Measurements from ENCODE around the gene ZNF276.

The ZNF276 gene

DNA sequence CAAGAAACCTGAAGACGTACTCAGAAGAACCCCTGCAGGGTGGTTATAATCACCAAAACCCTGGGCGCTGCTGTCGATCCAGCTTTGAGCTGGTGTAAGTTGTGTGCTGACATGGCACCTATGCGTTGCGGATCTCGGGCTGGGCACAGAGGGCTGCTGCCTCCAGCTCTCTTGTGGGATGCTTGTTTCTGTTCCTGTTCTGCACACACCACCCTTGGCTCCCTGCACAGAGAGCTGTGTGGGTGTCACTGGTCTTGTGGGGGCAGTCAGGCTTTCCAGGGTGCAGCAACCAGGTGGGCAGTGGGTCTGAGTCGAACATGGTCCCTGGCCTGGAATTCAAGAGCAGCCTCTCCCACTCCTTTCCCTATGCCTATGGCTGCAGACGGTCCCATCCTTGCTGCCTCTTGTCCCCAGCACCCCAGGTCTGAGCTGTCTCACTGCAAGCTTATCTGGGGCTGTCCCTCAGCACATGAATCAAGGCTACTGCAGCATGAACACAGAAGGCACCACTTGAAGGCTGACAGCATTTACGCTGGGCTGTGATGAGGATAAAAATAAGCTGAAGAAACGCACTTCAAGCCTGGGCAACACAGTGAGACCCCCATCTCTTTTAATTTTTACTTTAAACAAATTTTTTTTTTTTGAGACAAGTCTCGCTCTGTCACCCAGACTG is 20.1 kb downstream of the ZNF276 start:
- TF ChIP-seq SPI1 (IDR thresholded peaks at IDR 0.05; ENCODE audit: borderline replicate concordance, low read depth) (no peak), POLR2AphosphoS5 (IDR thresholded peaks at IDR 0.05; ENCODE audit: low read depth) (no peak), GABPA (IDR thresholded peaks at IDR 0.05; ENCODE audit: low read depth) (no peak)
- TF ChIP-seq, protein P1, sequence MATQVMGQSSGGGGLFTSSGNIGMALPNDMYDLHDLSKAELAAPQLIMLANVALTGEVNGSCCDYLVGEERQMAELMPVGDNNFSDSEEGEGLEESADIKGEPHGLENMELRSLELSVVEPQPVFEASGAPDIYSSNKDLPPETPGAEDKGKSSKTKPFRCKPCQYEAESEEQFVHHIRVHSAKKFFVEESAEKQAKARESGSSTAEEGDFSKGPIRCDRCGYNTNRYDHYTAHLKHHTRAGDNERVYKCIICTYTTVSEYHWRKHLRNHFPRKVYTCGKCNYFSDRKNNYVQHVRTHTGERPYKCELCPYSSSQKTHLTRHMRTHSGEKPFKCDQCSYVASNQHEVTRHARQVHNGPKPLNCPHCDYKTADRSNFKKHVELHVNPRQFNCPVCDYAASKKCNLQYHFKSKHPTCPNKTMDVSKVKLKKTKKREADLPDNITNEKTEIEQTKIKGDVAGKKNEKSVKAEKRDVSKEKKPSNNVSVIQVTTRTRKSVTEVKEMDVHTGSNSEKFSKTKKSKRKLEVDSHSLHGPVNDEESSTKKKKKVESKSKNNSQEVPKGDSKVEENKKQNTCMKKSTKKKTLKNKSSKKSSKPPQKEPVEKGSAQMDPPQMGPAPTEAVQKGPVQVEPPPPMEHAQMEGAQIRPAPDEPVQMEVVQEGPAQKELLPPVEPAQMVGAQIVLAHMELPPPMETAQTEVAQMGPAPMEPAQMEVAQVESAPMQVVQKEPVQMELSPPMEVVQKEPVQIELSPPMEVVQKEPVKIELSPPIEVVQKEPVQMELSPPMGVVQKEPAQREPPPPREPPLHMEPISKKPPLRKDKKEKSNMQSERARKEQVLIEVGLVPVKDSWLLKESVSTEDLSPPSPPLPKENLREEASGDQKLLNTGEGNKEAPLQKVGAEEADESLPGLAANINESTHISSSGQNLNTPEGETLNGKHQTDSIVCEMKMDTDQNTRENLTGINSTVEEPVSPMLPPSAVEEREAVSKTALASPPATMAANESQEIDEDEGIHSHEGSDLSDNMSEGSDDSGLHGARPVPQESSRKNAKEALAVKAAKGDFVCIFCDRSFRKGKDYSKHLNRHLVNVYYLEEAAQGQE (IDR thresholded peaks at IDR 0.05; ENCODE audit: insufficient replicate concordance, low read depth), result no peak
- TF ChIP-seq, protein P2, sequence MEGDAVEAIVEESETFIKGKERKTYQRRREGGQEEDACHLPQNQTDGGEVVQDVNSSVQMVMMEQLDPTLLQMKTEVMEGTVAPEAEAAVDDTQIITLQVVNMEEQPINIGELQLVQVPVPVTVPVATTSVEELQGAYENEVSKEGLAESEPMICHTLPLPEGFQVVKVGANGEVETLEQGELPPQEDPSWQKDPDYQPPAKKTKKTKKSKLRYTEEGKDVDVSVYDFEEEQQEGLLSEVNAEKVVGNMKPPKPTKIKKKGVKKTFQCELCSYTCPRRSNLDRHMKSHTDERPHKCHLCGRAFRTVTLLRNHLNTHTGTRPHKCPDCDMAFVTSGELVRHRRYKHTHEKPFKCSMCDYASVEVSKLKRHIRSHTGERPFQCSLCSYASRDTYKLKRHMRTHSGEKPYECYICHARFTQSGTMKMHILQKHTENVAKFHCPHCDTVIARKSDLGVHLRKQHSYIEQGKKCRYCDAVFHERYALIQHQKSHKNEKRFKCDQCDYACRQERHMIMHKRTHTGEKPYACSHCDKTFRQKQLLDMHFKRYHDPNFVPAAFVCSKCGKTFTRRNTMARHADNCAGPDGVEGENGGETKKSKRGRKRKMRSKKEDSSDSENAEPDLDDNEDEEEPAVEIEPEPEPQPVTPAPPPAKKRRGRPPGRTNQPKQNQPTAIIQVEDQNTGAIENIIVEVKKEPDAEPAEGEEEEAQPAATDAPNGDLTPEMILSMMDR (IDR thresholded peaks at IDR 0.05; ENCODE audit: insufficient read depth, low read length), result no peak
- Histone ChIP-seq H3K4me3 (replicated peaks; ENCODE audit: insufficient read depth, low read length) (no peak overlapping the region), H3K27me3 (ENCODE audit: insufficient read depth, poor library complexity, severe bottlenecking) (no peaks in the 10 kb centered on the region), H3K27ac (replicated peaks) (no peak overlapping the region)
- DNase-seq (ENCODE audit: low read depth in 1 of 2, low spot score in 1 of 2), result no peak

DNA sequence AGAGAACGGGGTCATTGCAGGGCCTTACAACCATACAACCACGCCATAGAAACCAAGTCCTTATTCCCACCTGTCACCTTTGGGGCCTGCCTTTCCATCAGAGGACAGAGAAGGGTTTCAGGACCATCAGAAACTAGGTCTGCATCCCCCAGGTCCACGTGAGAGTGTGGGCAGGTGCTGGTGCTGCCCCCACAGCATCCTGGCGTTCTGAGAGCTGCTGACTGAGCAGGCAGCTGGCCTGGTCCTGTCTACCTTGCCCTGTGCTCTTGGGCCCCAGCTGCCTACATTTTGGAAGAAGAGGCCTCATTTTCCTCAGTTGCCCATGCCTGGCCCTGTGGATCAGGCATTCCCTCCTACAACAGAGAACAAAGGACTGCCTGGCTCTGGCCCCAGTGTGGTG is 21.6 kb downstream of the ZNF276 start:
- no peak for DNase-seq (ENCODE audit: low read depth in 1 of 2, low spot score in 1 of 2)
- TF ChIP-seq, protein P2 (IDR thresholded peaks at IDR 0.05; ENCODE audit: insufficient read depth, low read length), result no peak
- TF ChIP-seq POLR2AphosphoS5 (IDR thresholded peaks at IDR 0.05; ENCODE audit: low read depth), result peak; percentile 30; the same call in 1 of the 2 replicates
- H3K27ac ChIP-seq (replicated peaks), result no peak overlapping the region

DNA sequence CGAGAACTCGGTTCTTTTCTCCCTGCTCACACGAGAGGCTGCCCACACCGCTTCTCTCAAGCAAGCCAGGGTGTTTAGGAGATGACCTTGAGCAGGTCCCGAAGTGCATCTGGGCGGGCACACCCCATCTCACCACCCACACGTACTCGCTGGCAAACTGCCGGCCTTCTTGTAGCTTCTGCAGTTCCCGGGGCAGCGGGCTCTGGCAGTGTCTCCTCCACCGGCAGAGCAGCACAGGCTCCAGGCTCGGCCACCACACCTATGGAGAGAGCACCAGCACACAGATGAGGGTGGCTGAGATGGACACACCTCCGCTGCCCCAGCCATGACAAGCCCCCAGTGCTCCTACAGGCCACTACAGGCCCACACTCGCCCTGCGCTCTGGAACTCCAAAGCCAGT is 23.5 kb downstream of the ZNF276 start:
- no peak for DNase-seq (ENCODE audit: low read depth in 1 of 2, low spot score in 1 of 2)
- Histone ChIP-seq H3K27ac (replicated peaks) (no peak overlapping the region), H3K27me3 (ENCODE audit: insufficient read depth, poor library complexity, severe bottlenecking) (no peaks in the 10 kb centered on the region), H3K4me3 (replicated peaks; ENCODE audit: insufficient read depth, low read length) (no peak overlapping the region)
- TF ChIP-seq, protein P2 (IDR thresholded peaks at IDR 0.05; ENCODE audit: insufficient read depth, low read length), result no peak
- TF ChIP-seq, protein P1 (IDR thresholded peaks at IDR 0.05; ENCODE audit: insufficient replicate concordance, low read depth), result no peak
- TF ChIP-seq SPI1 (IDR thresholded peaks at IDR 0.05; ENCODE audit: borderline replicate concordance, low read depth) (no peak), GABPA (IDR thresholded peaks at IDR 0.05; ENCODE audit: low read depth) (no peak), POLR2AphosphoS5 (IDR thresholded peaks at IDR 0.05; ENCODE audit: low read depth) (no peak)

More for the DNA sequence above, 21.6 kb downstream of the ZNF276 start:
- no peaks in the 10 kb centered on the region for H3K27me3 ChIP-seq (ENCODE audit: insufficient read depth, poor library complexity, severe bottlenecking)
- no peak overlapping the region for H3K4me3 ChIP-seq (replicated peaks; ENCODE audit: insufficient read depth, low read length)

DNA sequence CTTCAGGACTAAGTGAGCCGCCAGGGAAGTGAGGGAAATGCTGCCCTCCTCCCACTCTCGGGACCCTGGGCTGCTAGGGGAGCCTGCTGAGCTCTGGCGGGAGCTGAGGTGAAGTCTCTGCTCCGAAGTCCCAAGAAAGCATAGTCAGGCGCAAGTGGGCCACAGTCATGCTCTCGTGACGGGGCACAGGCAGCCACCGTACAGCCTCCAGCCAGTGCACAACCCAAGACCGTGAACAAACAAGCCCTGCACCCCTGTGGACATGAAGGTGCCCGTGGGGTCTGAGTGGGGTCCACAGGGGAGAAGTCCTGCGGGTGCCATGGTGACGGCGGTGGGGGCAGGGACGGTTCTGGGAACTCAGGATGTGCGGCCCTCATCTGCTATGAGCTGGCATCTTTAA is 24.7 kb downstream of the ZNF276 start:
- H3K27me3 ChIP-seq (ENCODE audit: insufficient read depth, poor library complexity, severe bottlenecking), result no peaks in the 10 kb centered on the region
- H3K4me3 ChIP-seq (replicated peaks; ENCODE audit: insufficient read depth, low read length), result no peak overlapping the region
- no peak for DNase-seq (ENCODE audit: low read depth in 1 of 2, low spot score in 1 of 2)
- no peak for TF ChIP-seq SPI1 (IDR thresholded peaks at IDR 0.05; ENCODE audit: borderline replicate concordance, low read depth)
- TF ChIP-seq, protein P2 (IDR thresholded peaks at IDR 0.05; ENCODE audit: insufficient read depth, low read length), result no peak
- TF ChIP-seq GABPA (IDR thresholded peaks at IDR 0.05; ENCODE audit: low read depth), result no peak
- TF ChIP-seq, protein P1 (IDR thresholded peaks at IDR 0.05; ENCODE audit: insufficient replicate concordance, low read depth), result no peak
- no peak for TF ChIP-seq POLR2AphosphoS5 (IDR thresholded peaks at IDR 0.05; ENCODE audit: low read depth)
- no peak overlapping the region for H3K27ac ChIP-seq (replicated peaks)
